ENCODE measurements around the gene APOB.

Gene APOB

DNA sequence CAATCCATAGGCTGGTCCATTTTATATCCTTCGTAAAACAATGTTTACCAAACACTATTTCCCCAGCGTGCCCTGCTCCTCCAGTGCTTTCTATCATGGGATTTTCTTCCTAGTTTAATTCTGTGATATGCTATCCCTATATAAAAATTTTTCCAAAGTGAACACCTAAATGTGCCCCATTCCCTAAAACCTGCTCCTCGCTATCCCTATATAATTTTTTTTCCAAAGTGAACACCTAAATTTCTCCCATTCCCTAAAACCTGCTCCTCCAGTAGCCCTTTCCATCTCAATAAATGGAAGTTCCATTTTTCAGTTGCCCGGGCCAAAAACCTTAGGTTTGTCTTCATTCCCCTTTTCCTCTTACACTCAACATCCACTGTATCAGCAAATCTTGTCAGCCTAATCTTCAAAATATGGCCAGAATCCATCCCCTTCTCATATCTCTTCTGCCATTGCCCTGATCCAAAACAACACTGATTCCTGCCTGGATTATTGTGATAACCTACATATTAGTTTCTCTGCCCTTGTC lies 26.1 kb downstream of the APOB start:
- DNase-seq (ENCODE audit: low spot score): no peak

DNA sequence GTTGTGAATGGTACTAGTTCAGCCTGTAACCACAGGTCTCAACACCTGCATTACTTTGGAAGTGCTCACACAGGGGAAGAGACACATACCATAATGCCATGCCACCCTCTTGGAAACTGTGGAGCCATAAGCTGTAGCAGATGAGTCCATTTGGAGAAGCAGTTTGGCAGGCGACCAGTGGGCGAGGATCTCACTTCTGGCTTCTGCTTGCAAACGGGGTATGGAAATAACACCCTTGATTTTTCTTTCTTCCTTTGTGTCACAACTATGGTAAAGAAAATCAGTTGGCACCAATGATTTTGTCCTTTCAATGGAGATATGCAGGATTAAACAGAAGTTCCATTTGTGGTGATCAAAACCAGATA lies 28.6 kb downstream of the APOB start:
- no peak for DNase-seq (ENCODE audit: low spot score)

DNA sequence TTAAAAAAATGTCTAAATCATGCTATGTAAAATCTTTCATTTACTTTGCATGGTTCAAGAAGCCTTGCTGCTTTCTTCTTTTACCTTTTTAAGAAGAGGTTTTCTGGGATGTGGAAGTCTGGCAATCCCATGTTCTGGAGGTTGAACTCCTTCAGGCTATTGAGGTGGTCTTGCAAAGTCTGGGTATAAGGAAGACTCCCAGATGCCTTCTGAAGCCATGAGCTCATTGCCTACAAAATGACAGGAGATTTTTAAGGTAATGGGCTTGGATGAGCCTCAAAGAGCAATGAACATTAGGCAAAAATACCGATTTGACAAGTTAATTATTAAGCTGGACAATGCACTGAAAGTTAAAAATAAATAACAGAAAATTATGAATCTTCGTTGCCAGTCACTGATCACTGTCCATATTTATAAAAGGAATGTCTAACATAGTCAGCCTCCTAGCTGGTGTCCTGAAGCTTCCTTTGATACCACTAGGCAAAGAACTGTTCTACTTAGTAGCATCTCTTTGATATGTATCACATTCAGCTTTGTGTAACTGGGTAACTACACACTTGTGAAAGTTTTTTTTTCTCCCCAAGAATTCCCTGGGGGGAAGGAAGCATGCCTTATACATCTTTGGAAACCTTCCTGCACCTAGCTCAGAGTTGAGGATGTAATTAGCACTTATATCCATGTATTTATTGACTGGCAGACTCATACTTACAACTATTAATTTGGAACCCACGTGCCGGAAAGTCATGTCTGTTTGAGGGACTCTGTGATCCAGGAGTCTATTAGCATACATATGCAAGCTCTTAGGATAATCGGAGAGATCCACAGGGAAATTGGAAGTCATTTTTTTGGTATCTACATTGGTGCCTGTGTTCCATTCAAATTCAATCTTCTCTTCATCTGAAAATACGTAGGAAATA lies 29.3 kb downstream of the APOB start:
- no peak for DNase-seq (ENCODE audit: low spot score)

DNA sequence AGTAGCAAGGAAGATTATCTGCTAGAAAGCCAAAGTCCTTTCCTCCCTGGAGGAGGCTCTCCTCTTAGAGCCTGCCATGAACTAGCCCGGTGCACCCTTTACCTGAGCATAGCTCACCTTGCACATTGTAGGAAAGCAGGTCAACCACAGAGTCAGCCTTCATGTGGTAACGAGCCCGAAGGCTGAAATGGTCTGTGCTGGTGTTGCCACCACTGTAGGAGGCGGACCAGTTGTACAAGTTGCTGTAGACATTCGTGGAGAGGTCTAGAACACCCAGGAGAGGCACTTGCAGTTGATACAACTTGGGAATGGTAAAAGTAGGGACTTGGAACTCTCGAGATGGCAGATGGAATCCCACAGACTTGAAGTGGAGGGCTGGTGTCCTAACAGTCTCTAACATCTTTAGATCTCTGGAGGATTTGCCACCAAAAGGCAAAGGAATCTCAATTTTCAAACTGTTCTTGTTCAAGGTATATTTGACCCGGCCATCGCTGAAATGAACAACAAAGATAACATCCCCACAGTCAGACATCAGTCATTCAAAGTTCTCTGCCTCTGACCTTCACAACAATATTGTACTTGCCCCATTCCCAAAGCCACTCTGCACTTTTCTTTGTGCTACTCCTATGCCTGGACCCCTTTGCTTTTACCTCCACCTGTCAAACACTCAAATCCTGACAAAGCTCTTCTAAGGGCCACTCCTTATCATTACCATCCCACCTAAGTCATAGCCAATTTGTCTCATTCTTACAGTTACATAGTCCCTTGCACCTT lies 30.6 kb downstream of the APOB start:
- no peak for DNase-seq (ENCODE audit: low spot score)

DNA sequence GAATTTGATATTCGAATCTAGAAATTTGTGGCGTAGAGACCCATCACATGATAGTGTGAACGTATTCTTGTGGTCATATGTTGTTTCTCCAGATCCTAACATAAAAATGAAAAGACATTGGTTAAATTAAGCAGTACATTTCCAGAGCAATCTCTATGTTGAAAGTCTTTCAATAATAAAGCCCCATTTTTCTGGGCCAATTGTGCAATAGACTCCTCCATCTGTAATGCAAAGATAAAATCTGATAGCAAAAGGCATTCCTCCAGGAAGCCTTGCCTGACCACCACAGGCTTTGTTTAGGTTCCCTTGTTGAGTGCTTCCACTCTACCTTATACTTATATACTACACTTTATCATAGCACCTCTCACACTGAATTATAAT lies 31.3 kb downstream of the APOB start:
- DNase-seq (ENCODE audit: low spot score): no peak

DNA sequence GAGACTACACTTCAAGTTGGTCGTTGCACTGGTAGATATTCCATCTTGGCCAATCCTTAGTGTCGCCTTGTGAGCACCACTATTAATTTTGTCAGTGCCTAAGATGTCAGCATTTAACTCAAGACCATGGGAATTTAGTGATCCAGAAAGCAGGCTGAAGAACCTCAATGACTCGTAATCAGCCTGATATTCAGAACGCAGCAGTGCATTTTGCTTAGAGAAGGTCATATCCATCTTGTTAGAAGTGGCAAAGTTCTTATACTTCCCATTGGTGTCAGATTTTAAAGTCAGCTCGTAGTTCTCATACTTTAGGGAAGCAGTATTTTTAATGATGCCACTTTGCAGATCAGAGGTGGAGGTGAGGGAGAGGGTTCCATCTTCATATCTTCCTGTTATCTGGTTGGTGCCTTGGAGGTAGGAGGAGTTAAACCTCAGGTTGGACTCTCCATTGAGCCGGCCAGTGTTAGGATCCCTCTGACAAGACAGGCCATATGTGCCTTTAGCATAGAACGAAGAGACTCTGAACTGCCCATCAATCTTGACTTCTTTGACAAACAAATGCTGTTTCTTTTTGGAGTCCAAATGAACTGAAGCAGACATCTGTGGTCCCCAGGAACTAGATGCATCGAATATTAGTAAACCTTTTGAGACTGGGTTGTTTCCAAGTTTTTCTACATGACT lies 31.9 kb downstream of the APOB start:
- no peak for DNase-seq (ENCODE audit: low spot score)

DNA sequence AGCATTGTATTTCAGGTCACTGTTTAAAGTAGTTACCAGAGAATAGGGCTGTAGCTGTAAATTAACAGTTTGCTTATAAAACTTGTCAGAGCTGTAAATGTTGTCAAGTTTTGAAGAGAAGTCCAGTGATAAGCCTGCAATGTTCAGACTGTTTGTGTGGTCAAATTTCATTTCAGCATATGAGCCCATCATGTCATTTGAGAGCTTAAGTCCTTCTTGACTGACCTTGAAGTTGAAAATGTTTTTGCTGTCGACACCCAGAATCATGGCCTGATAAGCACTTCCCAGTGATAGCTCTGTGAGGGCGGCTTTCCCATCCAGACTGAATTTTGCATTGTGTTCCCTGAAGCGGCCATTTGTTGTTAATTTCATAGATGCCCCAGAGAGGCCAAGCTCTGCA lies 32.4 kb downstream of the APOB start:
- DNase-seq (ENCODE audit: low spot score): no peak

DNA sequence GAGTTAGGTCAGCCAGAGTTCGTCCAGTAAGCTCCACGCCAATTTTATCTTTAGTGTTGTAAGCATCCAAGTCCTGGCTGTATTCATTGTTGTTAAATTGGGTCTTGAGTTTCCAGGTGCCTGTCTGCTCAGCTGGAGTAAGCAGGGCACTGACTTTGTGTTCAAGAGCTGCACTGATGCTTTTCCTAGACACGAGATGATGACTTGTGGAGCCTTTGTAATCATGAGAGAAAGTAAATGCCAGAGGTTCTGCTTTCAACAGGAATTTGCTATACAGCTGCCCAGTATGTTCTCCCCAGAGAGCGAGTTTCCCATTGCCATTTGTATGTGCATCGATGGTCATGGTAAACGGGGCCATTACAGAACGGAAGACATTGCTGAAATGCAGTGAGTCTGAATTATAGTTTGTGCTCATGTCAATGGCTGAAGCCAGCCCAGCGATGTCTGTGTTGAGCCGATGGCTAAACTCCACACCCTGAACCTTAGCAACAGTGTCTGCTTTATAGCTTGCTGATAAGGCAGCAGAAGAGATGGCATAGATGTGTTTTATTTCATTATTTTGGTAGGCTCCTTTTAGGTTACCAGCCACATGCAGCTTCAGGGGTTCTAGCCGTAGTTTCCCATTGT lies 32.9 kb downstream of the APOB start:
- DNase-seq (ENCODE audit: low spot score): no peak

DNA sequence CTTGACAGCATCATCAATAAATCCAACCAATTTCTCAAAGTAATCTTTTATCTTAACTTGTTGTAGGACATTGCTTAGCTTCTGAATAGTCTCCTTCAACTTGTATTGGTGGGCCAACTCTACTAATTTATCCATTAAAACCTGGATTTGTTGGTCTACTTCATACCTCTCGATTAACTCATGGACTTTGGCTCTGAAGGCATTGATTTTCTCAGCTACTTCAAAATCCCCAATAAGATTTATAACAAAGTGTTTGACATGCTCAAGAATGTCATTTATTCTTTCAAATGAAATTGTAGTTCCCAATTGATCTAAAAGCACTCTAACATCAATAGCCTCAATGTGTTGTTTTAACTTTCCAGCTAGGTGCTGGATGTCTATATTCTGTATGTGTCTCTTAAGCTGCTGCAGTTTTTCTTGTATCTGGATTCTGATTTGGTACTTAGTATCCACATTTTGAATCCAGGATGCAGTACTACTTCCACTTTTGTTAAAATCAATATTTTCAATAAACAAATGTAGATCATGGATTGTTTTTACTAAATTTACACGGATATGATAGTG lies 34.1 kb downstream of the APOB start:
- no peak for DNase-seq (ENCODE audit: low spot score)

DNA sequence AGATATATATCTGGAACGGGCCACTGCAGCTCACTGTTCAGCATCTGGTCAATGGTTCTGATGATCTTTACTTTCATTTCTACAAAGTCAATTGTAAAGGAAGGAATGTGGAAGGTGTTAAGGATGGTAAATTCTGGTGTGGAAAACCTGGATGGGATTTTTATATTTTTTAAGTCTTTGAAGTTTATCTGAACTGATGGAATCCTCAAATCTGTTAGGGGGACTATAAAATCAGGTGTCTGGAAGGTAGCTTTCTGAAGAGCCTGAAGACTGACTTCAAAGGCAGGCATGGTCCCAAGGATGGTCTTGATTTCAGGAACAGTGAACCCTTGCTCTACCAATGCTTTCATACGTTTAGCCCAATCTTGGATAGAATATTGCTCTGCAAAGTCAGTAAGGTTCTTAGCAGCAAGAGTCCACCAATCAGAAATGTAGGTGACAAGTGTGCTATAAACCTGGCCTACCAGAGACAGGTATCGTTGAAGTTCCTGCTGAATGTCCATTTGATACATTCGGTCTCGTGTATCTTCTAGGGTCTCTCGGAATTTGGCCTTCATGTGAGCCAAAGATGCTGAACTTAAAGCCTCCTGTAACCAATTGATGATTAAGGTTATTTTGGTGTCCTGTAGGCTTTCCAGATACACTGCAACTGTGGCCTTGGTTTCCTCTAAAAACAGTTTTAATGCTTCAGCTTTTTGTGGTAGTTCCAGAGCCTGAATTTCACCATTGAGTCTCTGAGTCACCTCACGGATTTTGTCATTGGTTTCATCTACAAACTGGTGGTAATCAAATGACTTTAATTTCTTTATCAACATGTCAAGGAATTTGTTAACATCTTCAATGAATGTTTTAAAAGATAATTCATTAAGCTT lies 34.8 kb downstream of the APOB start:
- DNase-seq (ENCODE audit: low spot score): no peak

DNA sequence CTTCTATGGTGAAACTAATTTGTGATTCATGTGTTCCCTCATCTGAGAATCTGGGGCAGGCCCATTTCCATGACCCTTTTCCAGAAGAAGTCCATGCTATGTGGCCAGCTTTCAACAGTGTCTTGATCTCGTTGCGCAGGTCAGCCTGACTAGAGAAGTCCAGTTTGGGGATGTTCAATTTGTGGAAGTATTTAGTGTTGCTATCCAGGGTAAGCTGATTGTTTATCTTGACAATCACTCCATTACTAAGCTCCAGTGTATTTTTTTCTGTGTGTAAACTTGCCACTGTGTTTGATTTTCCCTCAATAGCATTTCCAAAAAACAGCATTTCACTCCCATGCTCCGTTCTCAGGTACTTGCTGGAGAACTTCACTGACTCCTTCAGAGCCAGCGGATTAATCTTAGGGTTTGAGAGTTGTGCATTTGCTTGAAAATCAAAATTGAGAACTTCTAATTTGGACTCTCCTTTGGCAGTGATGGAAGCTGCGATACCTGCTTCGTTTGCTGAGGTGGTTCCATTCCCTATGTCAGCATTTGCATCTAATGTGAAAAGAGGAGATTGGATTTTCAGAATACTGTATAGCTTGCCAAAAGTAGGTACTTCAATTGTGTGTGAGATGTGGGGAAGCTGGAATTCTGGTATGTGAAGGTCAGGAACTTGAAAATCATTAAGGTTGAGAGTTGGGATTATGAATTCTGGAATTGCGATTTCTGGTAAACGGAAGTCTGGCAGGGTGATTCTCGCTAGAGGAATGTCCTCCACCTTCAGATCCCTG lies 35.7 kb downstream of the APOB start:
- DNase-seq (ENCODE audit: low spot score): no peak

DNA sequence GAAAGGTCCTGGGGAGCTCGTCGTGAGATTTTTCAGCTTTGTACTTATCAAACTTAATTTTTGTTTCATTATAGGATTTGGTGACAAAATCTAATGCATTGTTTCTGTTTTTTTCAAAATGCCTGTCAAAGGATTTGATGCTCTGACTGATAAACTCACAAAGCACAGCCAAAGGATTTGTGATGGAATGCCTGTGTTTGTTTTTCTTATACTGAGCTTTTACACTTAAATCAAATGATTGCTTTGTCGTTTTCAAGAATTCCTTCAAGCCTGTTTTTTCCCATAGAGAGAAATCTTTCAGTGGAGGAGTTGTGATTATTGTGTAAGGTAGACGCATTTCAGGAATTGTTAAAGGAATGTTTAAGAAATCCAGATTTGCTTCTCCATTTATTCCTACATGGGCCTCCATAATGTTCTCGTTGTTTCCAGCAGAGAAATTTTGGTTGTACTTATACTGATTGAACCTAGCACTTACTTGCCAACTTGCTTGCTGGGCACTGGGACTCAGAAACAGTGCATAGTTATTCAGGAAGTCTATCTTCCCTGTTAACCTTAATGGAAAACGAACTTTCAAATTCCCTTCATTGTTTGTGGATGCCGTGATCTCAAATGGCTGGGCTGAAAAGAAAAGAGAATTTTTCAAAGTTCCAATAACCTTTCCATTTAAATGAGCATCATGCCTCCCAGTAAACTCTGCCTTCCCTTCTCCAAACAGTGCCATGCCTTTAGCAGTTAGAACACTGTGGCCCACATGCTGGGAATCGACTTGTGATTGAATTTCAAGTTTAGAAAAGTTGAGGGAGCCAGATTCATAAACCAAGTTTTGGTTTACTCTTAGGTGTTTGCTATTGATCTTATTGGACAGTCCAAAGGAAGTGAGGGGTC lies 36.5 kb downstream of the APOB start:
- no peak for DNase-seq (ENCODE audit: low spot score)

DNA sequence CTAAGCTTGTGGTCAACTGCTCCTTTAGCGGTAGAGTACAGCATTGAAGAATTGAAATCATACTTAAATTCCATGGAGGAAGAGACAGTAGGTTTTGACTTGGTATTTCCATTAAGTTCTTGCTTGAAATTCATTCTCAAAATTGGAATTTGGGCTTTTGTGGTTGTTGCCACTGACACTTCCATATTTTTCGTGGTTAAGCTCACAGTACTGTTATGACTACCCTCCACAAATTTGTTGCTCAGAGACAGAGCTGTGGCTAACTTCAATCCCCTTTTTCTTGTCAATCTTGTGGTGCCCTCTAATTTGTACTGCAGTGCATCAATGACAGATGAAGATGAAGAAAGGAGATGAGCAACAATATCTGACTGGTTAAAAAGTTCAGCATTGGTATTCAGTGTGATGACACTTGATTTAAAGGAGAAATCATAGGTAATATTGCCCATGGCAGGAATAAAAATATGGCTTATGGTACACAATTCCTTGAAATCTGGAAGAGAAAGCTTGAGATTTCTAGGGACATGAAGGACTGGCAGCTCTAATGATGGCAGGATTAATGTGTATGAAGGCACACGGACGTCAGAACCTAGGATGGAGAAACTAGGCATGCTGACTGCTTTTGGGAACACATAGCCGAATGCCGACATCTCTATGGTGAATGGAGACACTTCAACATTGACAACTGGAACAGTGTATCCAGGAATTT lies 37.3 kb downstream of the APOB start:
- no peak for DNase-seq (ENCODE audit: low spot score)

DNA sequence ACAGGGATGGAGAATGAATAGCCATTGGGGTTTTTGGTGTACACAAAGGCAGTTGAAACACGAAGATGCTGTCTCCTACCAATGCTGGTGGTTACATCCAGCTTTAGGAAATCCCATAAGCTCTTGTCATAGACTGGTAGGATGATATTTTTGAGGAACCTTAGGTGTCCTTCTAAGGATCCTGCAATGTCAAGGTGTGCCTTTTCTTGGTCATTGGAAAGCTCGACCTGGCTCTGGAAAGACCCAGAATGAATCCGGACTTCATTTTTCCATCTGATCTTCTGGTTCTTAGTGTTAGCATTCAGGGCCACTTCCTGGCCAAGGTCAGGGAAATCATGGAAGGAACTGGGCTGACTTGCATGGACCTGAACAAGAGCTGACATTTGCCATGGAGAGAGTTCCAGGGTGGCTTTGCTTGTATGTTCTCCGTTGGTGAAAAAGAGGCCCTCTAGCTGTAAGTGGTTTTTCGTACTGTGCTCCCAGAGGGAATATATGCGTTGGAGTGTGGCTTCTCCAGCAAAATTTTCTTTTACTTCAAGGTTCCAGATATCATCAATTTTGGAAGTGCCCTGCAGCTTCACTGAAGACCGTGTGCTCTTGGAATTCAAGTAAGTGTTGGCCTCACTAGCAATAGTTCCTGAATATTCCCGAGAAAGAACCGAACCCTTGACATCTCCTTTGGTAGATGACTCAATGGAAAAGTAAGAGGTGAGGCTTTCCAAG lies 38.0 kb downstream of the APOB start:
- DNase-seq (ENCODE audit: low spot score): no peak

DNA sequence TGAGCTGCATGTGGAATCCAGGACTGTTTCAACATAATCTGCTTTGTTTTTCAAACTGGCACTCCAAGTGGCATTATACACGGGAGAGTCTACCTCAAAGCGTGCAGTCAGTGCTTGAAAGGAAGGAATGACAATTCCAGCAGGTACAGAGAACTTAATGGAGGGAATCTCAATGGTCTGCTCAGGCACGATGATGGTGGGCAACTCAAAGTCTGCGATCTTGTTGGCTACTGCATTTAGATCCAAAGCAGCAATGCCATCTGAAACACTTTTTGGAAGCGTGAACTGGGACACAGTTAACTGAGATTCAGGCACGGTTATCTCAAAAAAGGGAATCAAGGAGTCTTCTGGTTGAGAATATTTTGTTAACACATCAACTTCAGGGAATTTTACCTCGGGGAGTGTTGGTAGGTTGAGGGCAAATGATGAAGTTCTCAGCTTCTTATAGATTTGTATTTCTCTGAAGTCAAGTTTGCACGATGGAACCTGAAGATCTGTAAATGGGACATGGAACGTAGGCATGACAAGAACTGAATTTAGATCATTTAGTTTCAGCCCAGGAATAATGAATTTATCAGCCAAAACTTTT lies 38.7 kb downstream of the APOB start:
- no peak for DNase-seq (ENCODE audit: low spot score)

DNA sequence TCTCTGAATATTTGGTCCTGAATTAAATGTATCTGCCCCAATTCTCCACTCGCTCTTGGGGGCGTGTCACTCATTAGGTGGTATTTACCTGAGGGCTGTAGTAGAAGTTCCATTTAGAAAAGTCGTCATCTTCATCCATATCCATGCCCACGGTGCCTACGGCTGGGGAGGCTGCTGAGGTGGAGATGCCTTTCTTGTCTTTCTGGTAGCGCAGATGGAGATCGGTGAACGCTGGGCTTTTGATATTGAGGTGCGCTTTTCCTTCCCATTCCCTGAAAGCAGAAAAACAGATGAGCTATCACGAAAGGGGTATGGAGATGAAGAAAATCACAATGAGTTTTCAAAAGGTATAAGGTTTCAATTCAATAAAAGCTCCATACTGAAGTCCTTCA lies 39.7 kb downstream of the APOB start:
- no peak for DNase-seq (ENCODE audit: low spot score)

DNA sequence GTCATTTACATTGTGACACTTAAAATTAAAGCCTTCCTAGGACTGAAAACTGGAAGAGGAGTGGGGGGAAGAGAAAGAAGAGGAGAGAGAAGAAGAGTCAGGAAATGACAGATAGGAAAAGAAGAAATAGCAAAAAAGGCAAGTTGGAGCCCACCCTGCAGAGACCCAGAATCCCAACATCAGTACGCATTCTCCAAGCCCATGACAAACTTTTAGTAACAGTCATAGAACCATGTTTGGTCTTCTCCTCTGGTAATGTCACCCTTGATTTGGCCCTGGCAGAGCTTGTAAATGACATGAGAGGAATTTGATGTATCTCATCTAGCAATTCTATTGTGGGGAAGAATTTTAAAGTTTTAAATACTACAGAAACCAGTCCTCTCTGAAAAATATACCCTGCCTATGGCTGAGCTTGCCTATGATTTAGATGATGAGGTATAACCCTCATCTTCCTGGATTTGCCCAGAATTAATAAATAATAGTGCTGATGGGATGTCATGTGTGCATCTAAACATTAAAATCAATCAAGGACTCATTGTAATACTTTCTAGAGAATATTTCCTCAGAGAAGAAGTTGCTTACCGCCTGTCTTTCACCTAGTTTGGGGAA lies 40.2 kb downstream of the APOB start:
- DNase-seq (ENCODE audit: low spot score): no peak
